Neuronal stem cell (in vitro differentiated cells): Measurements from ENCODE around the gene ST14.
A peak's percentile ranks its signal among the peaks of the same experiment; 100 is the strongest.

Experiments used
- DNase-seq: peaks from one replicate; pipeline ENCODE4 v3.0.0-alpha.2; 2013; ENCODE audit warnings: low spot score
- H2AFZ ChIP-seq: one replicate; pipeline ENCODE4 v1.6.1; 2013; ENCODE audit warnings: mild to moderate bottlenecking, low read length, inconsistent platforms
- H2AK5ac ChIP-seq: 2 replicates; pipeline ENCODE4 v1.6.1; 2013; ENCODE audit warnings: low read depth, mild to moderate bottlenecking, inconsistent platforms, low read length, moderate library complexity, mixed read lengths
- H2BK120ac ChIP-seq: 2 replicates; pipeline ENCODE4 v1.6.1; 2013; ENCODE audit warnings: low read depth, mild to moderate bottlenecking, inconsistent platforms, low read length, moderate library complexity, mixed read lengths
- H2BK12ac ChIP-seq: one replicate; pipeline ENCODE4 v1.6.1; 2013; ENCODE audit warnings: low read length, inconsistent platforms
- H2BK15ac ChIP-seq: 2 replicates; pipeline ENCODE4 v1.6.1; 2013; ENCODE audit warnings: mild to moderate bottlenecking, low read length, inconsistent platforms, mixed read lengths
- H2BK5ac ChIP-seq: one replicate; pipeline ENCODE4 v1.6.1; 2013; ENCODE audit warnings: inconsistent platforms, mild to moderate bottlenecking, low read length, moderate library complexity
- H3K14ac ChIP-seq: one replicate; pipeline ENCODE4 v1.6.1; 2013; ENCODE audit warnings: low read length, inconsistent platforms
- H3K18ac ChIP-seq: 2 replicates; pipeline ENCODE4 v1.6.1; 2013; ENCODE audit warnings: low read length, inconsistent platforms
- H3K23ac ChIP-seq: 2 replicates; pipeline ENCODE4 v1.6.1; 2013; ENCODE audit warnings: low read depth, mild to moderate bottlenecking, mixed read lengths, low read length, inconsistent platforms; ENCODE audit not compliant: poor library complexity
- H3K27ac ChIP-seq: replicated peaks from 3 replicates; pipeline ENCODE4 v1.5.1; 2013; ENCODE audit warnings: low read length, inconsistent platforms
- H3K27me3 ChIP-seq, 3 experiments: 2 replicates each; pipeline ENCODE4 v1.6.1; 2013; ENCODE audit warnings: low read length in 3 of 3, mild to moderate bottlenecking in 2 of 3, inconsistent platforms in 1 of 3, low read depth in 1 of 3, mixed read lengths in 1 of 3, moderate library complexity in 1 of 3; ENCODE audit not compliant: control insufficient read depth in 3 of 3, insufficient read depth in 3 of 3
- H3K36me3 ChIP-seq, 2 donors: replicated peaks in 1 of 2; 2 replicates each; pipeline ENCODE4 v1.6.1; 2013; ENCODE audit warnings: low read length in 2 of 2; ENCODE audit not compliant: control insufficient read depth in 2 of 2, insufficient read depth in 2 of 2
- H3K4ac ChIP-seq: 2 replicates; pipeline ENCODE4 v1.6.1; 2013; ENCODE audit warnings: inconsistent platforms, mild to moderate bottlenecking, low read length, moderate library complexity
- H3K4me1 ChIP-seq, 2 donors: 1 replicate in 1 of 2; 2 replicates in 1 of 2; pipeline ENCODE4 v1.6.1; 2013; ENCODE audit warnings: low read length in 2 of 2, low read depth in 1 of 2; ENCODE audit not compliant: control insufficient read depth in 2 of 2, insufficient read depth in 1 of 2
- H3K4me2 ChIP-seq: one replicate; pipeline ENCODE4 v1.6.1; 2013; ENCODE audit warnings: mild to moderate bottlenecking, low read length, inconsistent platforms; ENCODE audit not compliant: insufficient read depth, poor library complexity, severe bottlenecking
- H3K4me3 ChIP-seq, 2 donors: 2 replicates each; pipeline ENCODE4 v1.5.1; 2013; ENCODE audit warnings: low read length in 2 of 2, mild to moderate bottlenecking in 2 of 2, inconsistent platforms in 1 of 2, moderate library complexity in 1 of 2
- H3K79me1 ChIP-seq: one replicate; pipeline ENCODE4 v1.6.1; 2013; ENCODE audit warnings: low read depth, mild to moderate bottlenecking, inconsistent platforms, low read length, moderate library complexity
- H3K9ac ChIP-seq: one replicate; pipeline ENCODE4 v1.6.1; 2013; ENCODE audit warnings: mild to moderate bottlenecking, low read depth, low read length, inconsistent platforms; ENCODE audit not compliant: poor library complexity
- H3K9me3 ChIP-seq, 2 donors: replicated peaks in 1 of 2; 2 replicates each; pipeline versions ENCODE3 to v1.6.1; 2013; ENCODE audit warnings: low read length in 2 of 2, mild to moderate bottlenecking in 2 of 2, inconsistent platforms in 1 of 2, low read depth in 1 of 2, mixed read lengths in 1 of 2, moderate library complexity in 1 of 2; ENCODE audit not compliant: control insufficient read depth in 2 of 2, insufficient read depth in 1 of 2
- H4K8ac ChIP-seq: one replicate; pipeline ENCODE4 v1.6.1; 2013; ENCODE audit warnings: low read depth, mild to moderate bottlenecking, inconsistent platforms, low read length, moderate library complexity
- H4K91ac ChIP-seq: one replicate; pipeline ENCODE4 v1.6.1; 2013; ENCODE audit warnings: low read length, low read depth, mild to moderate bottlenecking, inconsistent platforms; ENCODE audit not compliant: poor library complexity
- WGBS, 2 donors: extraction: QIAGEN DNeasy Blood & Tissue Kit; methylation state at CpG; one replicate each; pipeline ENCODE4 v1.1.7; 2013; ENCODE audit warnings: missing lambda C conversion rate in 2 of 2, mixed read lengths in 1 of 2; ENCODE audit not compliant: insufficient read length in 2 of 2, insufficient replicate concordance in 1 of 2; ENCODE audit errors: extremely low coverage in 2 of 2; 5-methylcytosine and 5-hydroxymethylcytosine counted together

The ST14 gene

DNA sequence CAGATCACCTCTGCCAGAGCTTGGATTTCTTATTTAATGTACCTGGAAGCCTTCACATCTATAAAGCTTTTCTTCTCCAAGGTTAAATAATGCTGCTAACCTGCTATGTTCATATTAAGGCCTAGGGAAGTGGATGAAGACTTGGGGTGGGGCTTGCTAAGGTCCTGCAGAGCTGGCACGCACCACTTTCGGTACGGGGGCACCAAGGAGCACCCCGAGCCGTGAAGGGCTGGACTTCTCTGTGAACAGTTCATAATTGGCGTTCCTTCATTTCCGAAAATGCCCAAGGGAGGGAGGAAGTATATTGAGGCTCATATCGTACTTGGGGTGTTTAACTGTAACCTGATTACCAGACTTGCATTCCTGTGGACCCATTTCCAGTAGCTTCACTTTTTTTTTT lies 59.6 kb downstream of the ST14 start:
- no peaks in the 10 kb centered on the region for H3K36me3 ChIP-seq
- H4K91ac ChIP-seq = no peak overlapping the region
- peaks cover 0 to 14% (median 0%) of the 10 kb centered on the region in 3 experiments for H3K27me3 ChIP-seq
- no peak overlapping the region for H2AK5ac ChIP-seq
- peaks cover 0 to 2% of the 10 kb centered on the region in 2 donors for H3K9me3 ChIP-seq
- H3K79me1 ChIP-seq = no peaks in the 10 kb centered on the region
- H4K8ac ChIP-seq = no peak overlapping the region
- H2BK5ac ChIP-seq = no peak overlapping the region
- H3K9ac ChIP-seq = no peak overlapping the region
- no CpG with 5 or more reads among the region's 8 CpGs for WGBS, 2 donors
- H3K23ac ChIP-seq = no peak overlapping the region
- no peak overlapping the region for H2BK12ac ChIP-seq
- H3K4me2 ChIP-seq = no peak overlapping the region
- peaks cover 0 to 9% of the 10 kb centered on the region in 2 donors for H3K4me1 ChIP-seq
- DNase-seq = no peak
- no peak overlapping the region for H3K4me3 ChIP-seq
- H3K18ac ChIP-seq = no peak overlapping the region
- H3K4ac ChIP-seq = no peak overlapping the region
- no peak overlapping the region for H2BK120ac ChIP-seq
- H2AFZ ChIP-seq = no peak overlapping the region
- no peak overlapping the region for H3K27ac ChIP-seq
- no peak overlapping the region for H2BK15ac ChIP-seq
- H3K14ac ChIP-seq = no peak overlapping the region

DNA sequence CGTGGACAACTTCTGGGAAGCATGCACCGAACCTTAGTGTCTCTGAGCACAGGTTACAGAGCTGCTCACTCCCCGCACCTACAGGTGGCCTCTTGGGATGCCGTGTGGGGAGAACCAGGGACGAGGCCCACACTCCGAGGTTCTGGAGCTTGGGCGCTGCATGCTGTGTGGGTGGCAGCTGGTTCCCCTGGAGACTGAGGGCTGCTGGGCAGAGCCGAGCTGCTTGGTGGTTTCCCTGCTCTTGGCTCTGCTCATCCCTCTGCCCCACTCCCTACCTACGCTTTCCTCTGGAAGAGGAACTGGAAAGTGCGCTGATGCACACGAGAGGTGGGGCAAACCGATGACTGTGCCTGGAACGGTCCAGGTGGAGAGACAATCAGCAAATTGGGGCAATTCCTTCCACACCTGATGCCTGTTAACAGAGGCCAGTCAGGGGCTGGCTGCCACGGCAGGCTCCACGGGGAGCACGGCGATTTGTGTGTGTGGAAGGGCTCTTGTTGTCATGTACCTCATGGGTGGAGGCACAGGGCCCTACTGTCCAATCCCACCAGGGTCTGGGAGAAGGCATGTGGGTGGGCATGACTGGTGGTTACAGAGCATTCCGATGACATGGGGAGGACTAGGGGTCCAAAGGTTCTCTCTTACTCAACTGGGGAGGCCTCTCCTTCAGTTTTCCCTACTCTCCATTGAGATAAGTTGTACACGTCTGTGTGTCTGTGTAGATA lies 60.9 kb downstream of the ST14 start:
- Histone ChIP-seq H2AFZ (no peak overlapping the region), H2BK120ac (no peak overlapping the region), H3K18ac (peak overlapping the region; percentile 44), H3K4me3 (no peak overlapping the region), H3K4me1 (peaks cover 0 to 9% of the 10 kb centered on the region in 2 donors), H3K23ac (no peak overlapping the region), H3K79me1 (no peaks in the 10 kb centered on the region), H4K91ac (no peak overlapping the region), H3K9ac (no peak overlapping the region), H4K8ac (no peak overlapping the region), H3K4ac (no peak overlapping the region), H3K9me3 (peaks cover 0 to 2% of the 10 kb centered on the region in 2 donors), H2BK12ac (no peak overlapping the region), H2BK15ac (no peak overlapping the region), H3K14ac (peak overlapping the region; percentile 66), H3K27ac (no peak overlapping the region), H3K27me3 (peaks cover 0 to 2% (median 0%) of the 10 kb centered on the region in 3 experiments), H2AK5ac (no peak overlapping the region), H3K4me2 (no peak overlapping the region), H2BK5ac (no peak overlapping the region), H3K36me3 (no peaks in the 10 kb centered on the region)
- WGBS, 2 donors = no CpG with 5 or more reads among the region's 19 CpGs
- DNase-seq = no peak

DNA sequence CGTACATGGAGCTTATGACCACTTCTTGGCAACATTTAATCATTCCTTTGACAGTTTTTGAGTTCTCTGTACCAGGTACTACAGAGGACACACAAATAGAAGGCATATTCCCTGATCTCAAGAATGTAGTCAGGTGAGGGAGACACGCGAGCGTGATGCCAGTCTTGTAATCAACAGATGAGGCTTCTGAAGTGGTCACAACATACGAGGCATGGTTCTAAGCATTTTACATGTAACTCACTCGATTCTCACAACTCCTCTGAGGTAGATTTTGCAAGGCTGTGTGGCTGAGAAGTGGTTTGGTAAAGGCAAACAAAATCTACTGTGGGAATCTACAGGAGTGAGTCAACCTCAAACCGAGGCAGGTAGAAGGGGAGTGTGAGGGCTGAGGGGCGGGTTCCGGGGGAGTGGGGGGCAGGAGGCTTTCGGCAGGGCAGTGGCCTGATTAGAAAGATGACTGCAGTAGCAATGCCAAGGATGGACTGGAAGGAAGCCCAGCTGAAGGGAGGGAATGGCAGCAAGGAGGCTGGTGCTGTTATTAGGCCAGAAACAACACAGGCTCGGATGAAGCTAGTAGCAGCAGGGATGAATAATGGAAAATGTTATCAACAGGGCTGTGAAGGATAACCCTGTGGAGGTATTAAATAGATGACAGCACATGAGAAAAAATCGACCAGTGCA lies 63.8 kb downstream of the ST14 start:
- Histone ChIP-seq H3K36me3 (no peaks in the 10 kb centered on the region), H2BK12ac (no peak overlapping the region), H3K79me1 (no peaks in the 10 kb centered on the region), H3K23ac (no peak overlapping the region), H4K8ac (no peak overlapping the region), H3K4me1 (no peaks in the 10 kb centered on the region), H2AK5ac (no peak overlapping the region), H3K4ac (no peak overlapping the region), H3K4me2 (no peak overlapping the region), H3K14ac (no peak overlapping the region), H3K9me3 (peaks cover 0 to 2% of the 10 kb centered on the region in 2 donors), H2BK15ac (no peak overlapping the region), H3K9ac (no peak overlapping the region), H3K27ac (no peak overlapping the region), H4K91ac (no peak overlapping the region), H2BK120ac (no peak overlapping the region), H2AFZ (no peak overlapping the region), H3K27me3 (no peaks in the 10 kb centered on the region), H2BK5ac (no peak overlapping the region), H3K18ac (no peak overlapping the region), H3K4me3 (no peak overlapping the region)
- no CpG with 5 or more reads among the region's 12 CpGs for WGBS, 2 donors
- no peak for DNase-seq

DNA sequence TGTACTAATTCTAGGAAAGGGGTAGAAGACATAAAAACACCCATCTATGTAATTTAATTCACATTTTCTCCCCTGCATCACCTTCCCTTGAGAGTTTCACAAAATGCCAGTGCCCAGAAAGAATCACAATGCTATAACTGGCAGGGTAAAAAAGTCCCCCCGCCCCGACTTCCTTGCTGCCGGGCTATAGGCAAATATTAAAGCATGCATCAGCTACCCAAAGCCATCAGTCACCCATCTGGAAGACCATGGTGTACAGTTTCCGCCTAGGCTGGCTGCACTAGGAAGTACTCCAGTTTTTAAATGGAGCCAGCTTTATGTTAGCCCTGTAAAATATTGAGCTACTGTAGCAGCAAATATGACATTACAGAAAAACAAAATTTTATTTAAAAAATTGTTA lies 67.8 kb downstream of the ST14 start:
- no peak overlapping the region for H4K8ac ChIP-seq
- no peak overlapping the region for H3K18ac ChIP-seq
- no peak overlapping the region for H3K27ac ChIP-seq
- no peak overlapping the region for H3K4me2 ChIP-seq
- H3K9me3 ChIP-seq = no peaks in the 10 kb centered on the region
- no peaks in the 10 kb centered on the region for H3K27me3 ChIP-seq
- peaks cover 0 to under 1% of the 10 kb centered on the region in 2 donors for H3K36me3 ChIP-seq
- no peak overlapping the region for H3K14ac ChIP-seq
- no peak overlapping the region for H2BK120ac ChIP-seq
- no peaks in the 10 kb centered on the region for H3K4me1 ChIP-seq
- DNase-seq = no peak
- no peaks in the 10 kb centered on the region for H3K79me1 ChIP-seq
- H3K4ac ChIP-seq = no peak overlapping the region
- WGBS, 2 donors = no CpG with 5 or more reads among the region's 4 CpGs
- no peak overlapping the region for H3K4me3 ChIP-seq
- no peak overlapping the region for H4K91ac ChIP-seq
- no peak overlapping the region for H2BK15ac ChIP-seq
- no peak overlapping the region for H3K23ac ChIP-seq
- H3K9ac ChIP-seq = no peak overlapping the region
- H2BK5ac ChIP-seq = no peak overlapping the region
- no peak overlapping the region for H2BK12ac ChIP-seq
- H2AK5ac ChIP-seq = no peak overlapping the region
- H2AFZ ChIP-seq = no peak overlapping the region
